DMS153 treated with DMSO at 0.1 percent for 48 hours (cell line): ENCODE results near the gene LIMS1.
"Not testable (repeated sequence)": the region's sequence is repeated elsewhere in the genome, so short reads cannot be mapped to it uniquely, and the experiment has no call there.

ENCODE experiments used
- DNase-seq: peaks from one replicate; lab custom pipeline; 2025; ENCODE audit not compliant: unreplicated experiment; lab: John Stamatoyannopoulos, UW

The LIMS1 gene

GRCh38 chr2:108716971-108717370 lies 182.7 kb downstream of the LIMS1 start:
- not testable (repeated sequence) for DNase-seq

DNA sequence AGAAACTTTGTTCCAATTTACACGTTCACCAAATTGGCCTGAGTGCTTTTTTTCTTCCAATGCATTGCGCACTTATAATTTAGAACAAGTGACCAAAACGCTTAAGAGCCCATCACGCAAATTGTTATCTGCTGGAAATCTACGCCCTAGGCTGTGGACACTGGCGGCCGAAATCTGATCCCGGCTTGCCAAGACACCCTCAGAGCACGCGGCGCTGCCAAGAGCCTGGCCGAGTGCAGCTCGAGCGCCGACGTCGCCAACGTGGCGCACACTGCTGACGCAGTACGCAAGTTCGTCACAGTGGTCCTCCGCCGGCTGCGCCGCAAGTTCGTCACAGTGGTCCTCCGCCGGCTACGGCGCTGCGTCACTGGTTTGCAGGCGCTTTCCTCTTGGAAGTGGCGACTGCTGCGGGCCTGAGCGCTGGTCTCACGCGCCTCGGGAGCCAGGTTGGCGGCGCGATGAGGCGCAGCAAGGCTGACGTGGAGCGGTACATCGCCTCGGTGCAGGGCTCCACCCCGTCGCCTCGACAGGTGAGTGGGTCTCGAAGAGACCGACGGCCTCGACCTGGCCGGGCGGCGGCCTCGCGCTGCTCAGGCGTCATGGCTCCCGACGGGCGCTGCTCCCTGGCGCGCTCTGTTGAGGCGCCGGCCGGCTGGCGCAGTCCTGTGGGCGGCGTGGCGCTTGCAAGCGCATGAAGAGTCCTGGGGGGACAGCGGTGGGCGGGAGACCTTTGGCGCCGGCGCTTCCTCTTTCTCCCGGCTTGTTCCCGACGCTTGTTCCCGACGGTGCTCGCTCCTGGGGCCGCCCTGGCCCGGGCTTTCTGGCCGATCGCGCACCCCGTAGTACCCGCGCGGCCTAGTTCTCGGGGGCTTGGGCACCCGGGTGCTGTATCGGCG lies 185.1 kb downstream of the LIMS1 start, which contains the start of gene RANBP2:
RANBP2 (plus strand) TSS at position 334 of the 896 bp plus-strand sequence; CDS start at position 459, 125 bp downstream.
- DNase-seq = peak; percentile 85

DNA sequence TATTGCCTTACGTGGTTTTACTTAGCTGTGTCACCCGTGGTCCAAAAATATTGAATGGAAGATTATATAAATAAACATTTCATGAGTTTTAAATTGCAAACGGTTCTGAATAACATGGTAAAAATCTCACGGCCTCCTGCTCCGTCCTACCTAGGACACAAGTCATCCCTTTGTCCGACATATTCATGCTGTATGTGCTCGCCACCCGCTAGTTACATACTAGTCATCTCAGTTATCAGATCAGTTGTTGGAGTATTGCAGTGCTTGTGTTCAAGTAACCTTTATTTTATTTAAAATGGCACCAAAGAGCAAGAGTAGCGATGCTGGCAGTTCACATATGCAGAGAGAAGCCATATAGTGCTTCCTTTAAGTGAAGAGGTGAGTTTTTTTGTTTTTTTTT lies 191.8 kb downstream of the LIMS1 start:
- not testable (repeated sequence) for DNase-seq

- DNase-seq = not testable (repeated sequence)
These were observed 200.4 kb downstream of the LIMS1 start for GRCh38 chr2:108734656-108735055.
